ENCODE measurements around the gene GLTP. TPM values are rescaled to one million over a fixed set of nuclear protein-coding genes. Genes with fewer than 3 reads are reported as not detected.

GLTP gene
- total and polyA plus RNA-seq, 4 experiments from 2014 or later = 23.6 to 48.1 (median 24.0) TPM

DNA sequence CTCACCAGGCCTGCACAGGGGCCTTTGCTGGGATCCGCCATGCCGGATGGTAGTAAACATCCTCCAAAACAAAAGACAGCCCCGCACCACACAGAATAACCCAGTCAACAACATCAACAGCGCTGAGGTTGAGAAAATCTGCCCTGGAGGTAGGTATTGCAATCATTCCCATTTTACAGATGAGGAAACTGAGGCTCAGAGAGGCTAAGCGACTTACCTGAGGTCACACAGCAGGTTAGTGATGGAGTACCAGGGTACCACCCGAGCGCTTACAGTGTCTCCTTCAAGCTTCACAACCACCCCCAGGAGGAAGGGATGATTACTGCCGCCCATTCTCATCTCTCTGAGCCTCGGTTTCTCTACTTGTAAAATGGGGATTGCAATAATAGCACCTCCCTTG, 62.1 kb downstream of the GLTP start:
- Mint-ChIP-seq H3K4me1 (no peaks in the 10 kb centered on the region), H3K27ac (no peak overlapping the region), H3K4me3 (no peak overlapping the region), H3K9me3 (no peaks in the 10 kb centered on the region), H3K27me3 (peaks cover 8 to 13% of the 10 kb centered on the region in 2 donors), H3K36me3 (no peaks in the 10 kb centered on the region)
- Histone ChIP-seq H3K9me3 (ENCODE audit: control insufficient read depth in 1 of 2, low read length in 2 of 2) (no peaks in the 10 kb centered on the region), H3K4me3 (ENCODE audit: low read length in 2 of 2) (no peak overlapping the region), H3K4me1 (ENCODE audit: insufficient read depth, low read length) (no peaks in the 10 kb centered on the region), H3K36me3 (ENCODE audit: insufficient read depth, low read length) (no peaks in the 10 kb centered on the region), H3K27ac (ENCODE audit: low read depth, low read length) (no peak overlapping the region), H3K27me3 (ENCODE audit: insufficient read depth, low read length) (no peaks in the 10 kb centered on the region)
- intact Hi-C loops (cut with micrococcal nuclease) = no loop called here
- ChIA-PET POLR2A (ENCODE audit: partially characterized antibody) (no interaction called here), CTCF (ENCODE audit: partially characterized antibody) (interaction anchor here (0.9 kb wide), 1 partner anchor 27 kb away, joined by 5 read pairs; no protein-coding TSS in a partner anchor)
- no peak for DNase-seq

DNA sequence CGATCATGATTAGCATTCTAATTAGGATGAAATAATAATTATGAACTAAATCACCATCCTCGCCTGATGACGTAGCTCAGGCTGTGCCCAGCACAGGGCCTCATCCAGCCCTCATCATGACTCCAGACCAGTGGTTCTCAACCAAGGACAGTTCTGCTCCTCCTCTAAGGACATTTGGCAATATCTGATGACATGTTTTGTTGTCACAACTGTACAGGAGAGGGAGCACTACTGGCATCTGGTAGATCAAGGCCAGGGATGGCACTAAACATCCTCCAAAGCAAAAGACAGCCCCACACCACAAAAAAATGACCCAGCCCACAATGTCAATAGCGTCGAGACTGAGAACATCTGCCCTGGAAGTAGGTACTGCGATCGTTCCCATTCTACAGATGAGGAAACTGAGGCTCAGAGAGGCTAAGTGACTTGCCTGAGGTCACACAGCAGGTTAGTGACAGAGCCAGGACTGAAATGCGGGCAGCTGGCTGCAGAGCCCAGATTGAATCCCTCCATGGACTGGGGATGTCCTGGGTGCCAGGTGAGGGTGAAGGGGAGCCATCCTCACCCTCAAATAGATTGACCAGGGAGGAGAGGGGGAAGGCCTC, 62.6 kb downstream of the GLTP start:
- no peaks in the 10 kb centered on the region for H3K36me3 Mint-ChIP-seq
- ChIA-PET POLR2A (ENCODE audit: partially characterized antibody) (no interaction called here), CTCF (ENCODE audit: partially characterized antibody) (no interaction called here)
- intact Hi-C loops (cut with micrococcal nuclease) = no loop called here
- no peaks in the 10 kb centered on the region for H3K9me3 ChIP-seq (ENCODE audit: control insufficient read depth in 1 of 2, low read length in 2 of 2)
- H3K4me3 ChIP-seq (ENCODE audit: low read length in 2 of 2) = no peak overlapping the region
- H3K27ac Mint-ChIP-seq = no peak overlapping the region
- no peaks in the 10 kb centered on the region for H3K27me3 ChIP-seq (ENCODE audit: insufficient read depth, low read length)
- no peak overlapping the region for H3K4me3 Mint-ChIP-seq
- H3K36me3 ChIP-seq (ENCODE audit: insufficient read depth, low read length) = no peaks in the 10 kb centered on the region
- H3K4me1 ChIP-seq (ENCODE audit: insufficient read depth, low read length) = no peaks in the 10 kb centered on the region
- H3K9me3 Mint-ChIP-seq = no peaks in the 10 kb centered on the region
- no peak overlapping the region for H3K27ac ChIP-seq (ENCODE audit: low read depth, low read length)
- peaks cover 8 to 13% of the 10 kb centered on the region in 2 donors for H3K27me3 Mint-ChIP-seq
- no peaks in the 10 kb centered on the region for H3K4me1 Mint-ChIP-seq
- no peak for DNase-seq

DNA sequence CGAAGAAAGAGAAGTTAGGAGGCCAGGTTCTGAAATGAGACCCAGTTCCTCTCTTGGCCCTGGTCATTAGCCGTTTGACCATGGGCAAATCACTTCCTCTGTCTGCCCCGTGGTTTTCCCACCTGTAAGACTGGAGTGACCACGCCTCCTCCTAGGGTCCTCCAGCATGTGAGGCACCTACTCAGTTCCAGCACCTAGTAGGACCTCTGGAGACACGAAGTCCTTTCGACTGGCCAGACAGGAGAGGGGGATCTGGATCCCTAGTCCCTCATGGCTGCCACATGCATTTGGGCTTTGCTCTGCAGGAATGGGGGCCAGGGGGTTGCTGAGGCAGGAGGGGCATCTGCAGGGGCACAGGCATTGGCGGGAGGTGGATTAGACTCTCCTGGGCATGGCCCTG, 63.5 kb downstream of the GLTP start:
- Histone ChIP-seq H3K27ac (ENCODE audit: low read depth, low read length) (no peak overlapping the region), H3K9me3 (ENCODE audit: control insufficient read depth in 1 of 2, low read length in 2 of 2) (no peaks in the 10 kb centered on the region), H3K4me1 (ENCODE audit: insufficient read depth, low read length) (no peaks in the 10 kb centered on the region), H3K36me3 (ENCODE audit: insufficient read depth, low read length) (no peaks in the 10 kb centered on the region), H3K27me3 (ENCODE audit: insufficient read depth, low read length) (no peaks in the 10 kb centered on the region), H3K4me3 (ENCODE audit: low read length in 2 of 2) (no peak overlapping the region)
- no peaks in the 10 kb centered on the region for H3K36me3 Mint-ChIP-seq
- ChIA-PET CTCF (ENCODE audit: partially characterized antibody) (no interaction called here), POLR2A (ENCODE audit: partially characterized antibody) (no interaction called here)
- H3K4me3 Mint-ChIP-seq = no peak overlapping the region
- no peaks in the 10 kb centered on the region for H3K9me3 Mint-ChIP-seq
- H3K27ac Mint-ChIP-seq = no peak overlapping the region
- peaks cover 8 to 11% of the 10 kb centered on the region in 2 donors for H3K27me3 Mint-ChIP-seq
- DNase-seq = no peak
- intact Hi-C loops (cut with micrococcal nuclease) = no loop called here
- H3K4me1 Mint-ChIP-seq = no peaks in the 10 kb centered on the region

DNA sequence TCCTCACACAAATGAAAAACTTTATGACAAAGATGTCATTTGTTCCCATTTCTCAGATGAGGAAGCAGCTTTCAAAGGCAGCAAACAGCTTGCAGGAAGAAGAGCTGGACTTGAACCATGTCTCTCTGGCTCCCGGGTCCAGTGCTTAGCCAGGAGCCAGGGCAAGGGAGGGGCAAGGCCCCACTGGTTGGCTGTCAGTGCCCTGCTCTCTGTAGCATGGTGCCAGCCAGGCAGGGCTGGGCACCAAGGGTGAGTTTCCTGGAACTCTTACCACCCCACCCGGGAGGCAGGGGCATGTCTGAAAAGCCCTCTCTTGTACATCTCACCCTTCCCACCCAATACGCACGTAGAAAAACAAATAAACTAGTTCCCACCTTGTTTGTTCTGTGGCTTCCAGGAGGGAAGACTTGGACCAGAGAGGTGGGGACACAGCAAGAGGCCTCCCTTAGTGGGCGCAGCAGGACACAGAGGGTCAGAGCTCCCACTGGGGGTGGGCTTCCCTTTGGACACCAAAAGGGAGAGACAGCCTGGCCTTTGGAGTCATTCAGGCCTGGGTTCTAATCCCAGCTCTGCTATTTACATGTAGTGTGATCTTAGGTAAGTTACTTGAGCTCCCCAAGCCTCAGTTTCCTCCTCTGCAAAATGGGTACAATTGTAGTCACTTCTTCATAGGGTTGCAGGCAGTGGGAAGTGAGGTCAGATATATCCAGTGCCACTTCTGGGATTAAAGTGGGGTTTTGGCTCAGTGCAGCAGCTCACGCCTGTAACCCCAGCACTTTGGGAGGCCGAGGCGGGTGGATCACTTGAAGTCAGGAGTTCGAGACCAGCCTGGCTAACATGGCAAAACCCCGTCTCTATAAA, 64.4 kb downstream of the GLTP start:
- Histone ChIP-seq H3K9me3 (ENCODE audit: control insufficient read depth in 1 of 2, low read length in 2 of 2) (no peaks in the 10 kb centered on the region), H3K4me1 (ENCODE audit: insufficient read depth, low read length) (no peaks in the 10 kb centered on the region), H3K27ac (ENCODE audit: low read depth, low read length) (no peak overlapping the region), H3K27me3 (ENCODE audit: insufficient read depth, low read length) (no peaks in the 10 kb centered on the region), H3K36me3 (ENCODE audit: insufficient read depth, low read length) (no peaks in the 10 kb centered on the region), H3K4me3 (ENCODE audit: low read length in 2 of 2) (no peak overlapping the region)
- H3K27ac Mint-ChIP-seq = no peak overlapping the region
- intact Hi-C loops (cut with micrococcal nuclease) = no loop called here
- ChIA-PET POLR2A (ENCODE audit: partially characterized antibody) (no interaction called here), CTCF (ENCODE audit: partially characterized antibody) (interaction anchor here (1.5 to 1.7 kb wide), 2 partner anchors 10 to 29 kb away, joined by 3 to 6 read pairs; no protein-coding TSS in a partner anchor)
- H3K36me3 Mint-ChIP-seq = no peaks in the 10 kb centered on the region
- H3K4me1 Mint-ChIP-seq = no peaks in the 10 kb centered on the region
- no peak for DNase-seq
- peaks cover 6 to 11% of the 10 kb centered on the region in 2 donors for H3K27me3 Mint-ChIP-seq
- H3K4me3 Mint-ChIP-seq = no peak overlapping the region
- H3K9me3 Mint-ChIP-seq = no peaks in the 10 kb centered on the region

DNA sequence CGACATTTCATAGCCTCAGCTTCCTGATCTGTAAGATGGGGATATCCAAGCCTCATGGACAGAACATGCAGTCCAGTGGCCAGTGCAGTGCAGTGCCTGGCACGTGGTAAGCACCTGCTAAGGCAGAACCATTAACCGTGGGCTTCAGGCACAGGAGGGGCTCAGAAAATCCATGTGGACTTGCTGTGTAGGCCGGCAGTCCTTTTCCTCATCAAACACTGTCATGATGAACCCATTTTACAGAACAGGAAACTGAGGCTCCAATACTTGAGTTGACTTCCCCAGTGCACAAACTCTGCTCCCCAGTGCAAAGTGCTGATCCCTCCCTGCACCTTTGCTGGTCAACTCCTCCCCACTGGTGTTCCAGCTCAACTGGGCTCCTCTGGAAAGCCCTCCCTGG, 65.1 kb downstream of the GLTP start:
- Histone ChIP-seq H3K27ac (ENCODE audit: low read depth, low read length) (no peak overlapping the region), H3K4me1 (ENCODE audit: insufficient read depth, low read length) (no peaks in the 10 kb centered on the region), H3K9me3 (ENCODE audit: control insufficient read depth in 1 of 2, low read length in 2 of 2) (no peaks in the 10 kb centered on the region), H3K27me3 (ENCODE audit: insufficient read depth, low read length) (no peaks in the 10 kb centered on the region), H3K36me3 (ENCODE audit: insufficient read depth, low read length) (no peaks in the 10 kb centered on the region), H3K4me3 (ENCODE audit: low read length in 2 of 2) (no peak overlapping the region)
- POLR2A ChIA-PET (ENCODE audit: partially characterized antibody) = no interaction called here
- no peaks in the 10 kb centered on the region for H3K4me1 Mint-ChIP-seq
- H3K27me3 Mint-ChIP-seq = peaks cover 6 to 11% of the 10 kb centered on the region in 2 donors
- intact Hi-C loops (cut with micrococcal nuclease) = no loop called here
- CTCF ChIA-PET (ENCODE audit: partially characterized antibody) = interaction anchor here (1.5 to 1.7 kb wide), 2 partner anchors 9 to 30 kb away, joined by 3 to 6 read pairs; no protein-coding TSS in a partner anchor
- no peak overlapping the region for H3K4me3 Mint-ChIP-seq
- no peaks in the 10 kb centered on the region for H3K9me3 Mint-ChIP-seq
- no peaks in the 10 kb centered on the region for H3K36me3 Mint-ChIP-seq
- no peak overlapping the region for H3K27ac Mint-ChIP-seq
- no peak for DNase-seq

DNA sequence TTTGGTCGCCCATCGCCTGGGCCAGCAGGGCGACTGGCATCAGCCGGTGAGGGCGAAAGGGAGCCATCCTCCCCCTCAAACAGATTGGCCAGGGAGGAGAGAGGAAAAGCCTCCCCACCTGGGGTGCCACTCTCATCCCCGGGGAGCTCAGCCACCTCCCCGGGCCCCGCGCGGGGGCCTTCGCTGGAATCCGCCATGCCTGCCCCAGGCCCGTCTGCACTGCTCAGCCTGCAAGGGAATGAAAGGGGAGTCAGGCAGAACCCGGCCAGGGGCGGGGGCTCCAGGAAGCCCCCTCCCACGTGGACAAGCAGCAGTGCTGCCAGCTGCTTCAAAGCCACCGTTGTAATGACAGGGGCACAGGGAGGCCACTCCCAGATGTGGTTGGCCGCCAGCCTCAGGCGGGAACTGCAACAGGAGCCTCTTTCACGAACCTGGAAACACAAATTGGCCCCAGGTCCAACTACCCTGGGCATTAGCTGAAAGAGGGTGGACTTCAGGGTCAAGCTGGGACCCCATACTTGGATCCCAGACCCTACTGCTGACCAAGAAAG, 65.7 kb downstream of the GLTP start:
- POLR2A ChIA-PET (ENCODE audit: partially characterized antibody) = no interaction called here
- Mint-ChIP-seq H3K4me3 (no peak overlapping the region), H3K4me1 (no peaks in the 10 kb centered on the region), H3K36me3 (no peaks in the 10 kb centered on the region), H3K27ac (no peak overlapping the region), H3K27me3 (peaks cover 6 to 9% of the 10 kb centered on the region in 2 donors), H3K9me3 (no peaks in the 10 kb centered on the region)
- no peaks in the 10 kb centered on the region for H3K27me3 ChIP-seq (ENCODE audit: insufficient read depth, low read length)
- intact Hi-C loops (cut with micrococcal nuclease) = no loop called here
- no peak for DNase-seq
- H3K4me3 ChIP-seq (ENCODE audit: low read length in 2 of 2) = no peak overlapping the region
- CTCF ChIA-PET (ENCODE audit: partially characterized antibody) = interaction anchor here (1.7 kb wide), 1 partner anchor 9 kb away, joined by 6 read pairs; no protein-coding TSS in a partner anchor
- no peak overlapping the region for H3K27ac ChIP-seq (ENCODE audit: low read depth, low read length)
- H3K9me3 ChIP-seq (ENCODE audit: control insufficient read depth in 1 of 2, low read length in 2 of 2) = no peaks in the 10 kb centered on the region
- H3K36me3 ChIP-seq (ENCODE audit: insufficient read depth, low read length) = no peaks in the 10 kb centered on the region
- H3K4me1 ChIP-seq (ENCODE audit: insufficient read depth, low read length) = no peaks in the 10 kb centered on the region

DNA sequence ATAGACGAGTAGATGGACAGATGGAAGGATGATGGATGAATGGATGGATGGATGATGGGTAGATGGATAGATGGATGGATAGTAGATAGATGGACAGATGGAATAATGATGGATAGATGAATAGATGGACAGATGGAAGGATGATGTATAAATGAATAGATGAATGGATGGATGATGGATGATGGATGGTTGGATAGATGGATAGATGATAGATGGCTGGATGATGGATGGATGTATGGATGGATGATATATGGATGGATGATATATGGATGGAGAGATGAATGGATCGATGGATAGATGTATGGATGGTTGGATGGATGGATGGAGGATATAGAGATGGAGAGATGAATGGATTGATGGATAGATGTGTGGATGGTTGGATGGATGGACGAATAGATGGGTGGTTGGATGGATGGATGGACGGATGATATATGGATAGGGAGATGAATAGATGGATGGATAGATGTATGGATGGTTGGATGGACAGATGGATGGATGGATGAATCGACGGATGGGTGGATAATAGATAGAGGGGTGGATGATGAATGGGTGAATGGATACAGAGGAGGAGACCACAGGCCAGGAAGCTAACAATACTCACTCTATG, 66.4 kb downstream of the GLTP start:
- CTCF ChIA-PET (ENCODE audit: partially characterized antibody) = no interaction called here
- no peaks in the 10 kb centered on the region for H3K36me3 ChIP-seq (ENCODE audit: insufficient read depth, low read length)
- no peaks in the 10 kb centered on the region for H3K4me1 Mint-ChIP-seq

More for the DNA sequence above, 66.4 kb downstream of the GLTP start:
- Mint-ChIP-seq H3K4me3 (no peak overlapping the region), H3K27ac (no peak overlapping the region), H3K36me3 (no peaks in the 10 kb centered on the region), H3K9me3 (no peaks in the 10 kb centered on the region), H3K27me3 (peaks cover 3 to 6% of the 10 kb centered on the region in 2 donors)
- Histone ChIP-seq H3K27ac (ENCODE audit: low read depth, low read length) (no peak overlapping the region), H3K4me3 (ENCODE audit: low read length in 2 of 2) (no peak overlapping the region), H3K27me3 (ENCODE audit: insufficient read depth, low read length) (no peaks in the 10 kb centered on the region), H3K4me1 (ENCODE audit: insufficient read depth, low read length) (no peaks in the 10 kb centered on the region), H3K9me3 (ENCODE audit: control insufficient read depth in 1 of 2, low read length in 2 of 2) (no peaks in the 10 kb centered on the region)
- DNase-seq = no peak
- POLR2A ChIA-PET (ENCODE audit: partially characterized antibody) = no interaction called here
- intact Hi-C loops (cut with micrococcal nuclease) = no loop called here
